Liver (tissue), 9 donors: ENCODE results near the gene ERFL. TPM values are rescaled to one million over a fixed set of nuclear protein-coding genes. Genes with fewer than 3 reads are reported as not detected.

Experiments
- DNase-seq: peaks from one replicate; pipeline ENCODE4 v3.0.0-alpha.2; 2017; ENCODE audit warnings: low spot score
- H3K27ac ChIP-seq, 2 donors: one replicate each; pipeline ENCODE4 v1.7.0; 2013; ENCODE audit warnings: inconsistent platforms in 2 of 2, low read length in 2 of 2, control low read depth in 1 of 2, low read depth in 1 of 2, mild to moderate bottlenecking in 1 of 2
- H3K27me3 ChIP-seq, 4 donors: one replicate each; pipeline versions ENCODE4 v1.6.1 to v1.7.0; 2013; ENCODE audit warnings: low read length in 3 of 4, inconsistent platforms in 1 of 4, mild to moderate bottlenecking in 1 of 4, moderate library complexity in 1 of 4; ENCODE audit not compliant: control insufficient read depth in 4 of 4, insufficient read depth in 4 of 4
- H3K36me3 ChIP-seq, 4 donors: one replicate each; pipeline versions ENCODE4 v1.6.1 to v1.7.0; 2013; ENCODE audit warnings: low read length in 3 of 4, mild to moderate bottlenecking in 3 of 4, low read depth in 1 of 4, moderate library complexity in 1 of 4; ENCODE audit not compliant: control insufficient read depth in 4 of 4, insufficient read depth in 3 of 4
- H3K4me1 ChIP-seq, 4 donors: one replicate each; pipeline versions ENCODE4 v1.6.1 to v1.7.0; 2013; ENCODE audit warnings: low read length in 3 of 4, mild to moderate bottlenecking in 3 of 4, moderate library complexity in 1 of 4; ENCODE audit not compliant: control insufficient read depth in 4 of 4, insufficient read depth in 4 of 4
- H3K4me3 ChIP-seq, 3 donors: one replicate each; pipeline versions ENCODE4 v1.6.1 to v1.7.0; 2013; ENCODE audit warnings: low read length in 3 of 3, control low read depth in 1 of 3, low read depth in 1 of 3, mild to moderate bottlenecking in 1 of 3
- H3K9ac ChIP-seq, 2 donors: one replicate each; pipeline ENCODE4 v1.7.0; 2013; ENCODE audit warnings: low read length in 2 of 2, mild to moderate bottlenecking in 2 of 2, moderate library complexity in 2 of 2, control low read depth in 1 of 2, low read depth in 1 of 2
- H3K9me3 ChIP-seq, 4 donors: one replicate each; pipeline versions ENCODE4 v1.6.1 to v1.7.0; 2013; ENCODE audit warnings: low read length in 3 of 4; ENCODE audit not compliant: control insufficient read depth in 4 of 4
- ATF3 ChIP-seq: IDR thresholded peaks from 2 replicates; pipeline ENCODE4 v1.6.1; 2016; ENCODE audit warnings: antibody characterized with exemption
- EGR1 ChIP-seq, 2 donors: IDR thresholded peaks; 2 replicates each; pipeline ENCODE4 v1.6.1; 2016 to 2018; ENCODE audit warnings: antibody characterized with exemption in 2 of 2, low read depth in 2 of 2
- FOXA1 ChIP-seq: IDR thresholded peaks from 2 replicates; pipeline ENCODE4 v1.6.1; 2016; ENCODE audit warnings: antibody characterized with exemption
- FOXA2 ChIP-seq: IDR thresholded peaks from 2 replicates; pipeline ENCODE4 v1.6.1; 2016; ENCODE audit warnings: antibody characterized with exemption
- GABPA ChIP-seq, 2 donors: IDR thresholded peaks in 1 of 2; conservative IDR thresholded peaks in 1 of 2; 2 replicates each; pipeline ENCODE4 v1.6.1; 2016; ENCODE audit warnings: antibody characterized with exemption in 2 of 2, mild to moderate bottlenecking in 1 of 2, moderate library complexity in 1 of 2
- HNF4A ChIP-seq, 2 donors: conservative IDR thresholded peaks; 2 replicates each; pipeline ENCODE4 v1.6.1; 2016; ENCODE audit warnings: antibody characterized with exemption in 2 of 2, mild to moderate bottlenecking in 2 of 2
- HNF4G ChIP-seq: IDR thresholded peaks from 2 replicates; pipeline ENCODE4 v1.6.1; 2016; ENCODE audit warnings: antibody characterized with exemption
- JUND ChIP-seq, 2 donors: IDR thresholded peaks; 2 replicates each; pipeline ENCODE4 v1.6.1; 2016; ENCODE audit warnings: antibody characterized with exemption in 2 of 2
- MAX ChIP-seq: IDR thresholded peaks from 2 replicates; pipeline ENCODE4 v1.6.1; 2016; ENCODE audit warnings: antibody characterized with exemption
- NR2F2 ChIP-seq: IDR thresholded peaks from 2 replicates; pipeline ENCODE4 v1.6.1; 2016; ENCODE audit warnings: antibody characterized with exemption
- RAD21 ChIP-seq, 2 donors: IDR thresholded peaks; 2 replicates each; pipeline ENCODE4 v1.6.1; 2016; ENCODE audit warnings: antibody characterized with exemption in 2 of 2, mild to moderate bottlenecking in 2 of 2
- RXRA ChIP-seq, 2 donors: IDR thresholded peaks; 2 replicates each; pipeline ENCODE4 v1.6.1; 2017 to 2018; ENCODE audit warnings: antibody characterized with exemption in 2 of 2, mild to moderate bottlenecking in 1 of 2
- SP1 ChIP-seq: IDR thresholded peaks from 2 replicates; pipeline ENCODE4 v1.6.1; 2018; ENCODE audit warnings: antibody characterized with exemption, mild to moderate bottlenecking
- TAF1 ChIP-seq: conservative IDR thresholded peaks from 2 replicates; pipeline ENCODE4 v1.6.1; 2016; ENCODE audit warnings: antibody characterized with exemption, mild to moderate bottlenecking
- YY1 ChIP-seq: IDR thresholded peaks from 2 replicates; pipeline ENCODE4 v1.6.1; 2016; ENCODE audit warnings: antibody characterized with exemption, mild to moderate bottlenecking
- ZBTB33 ChIP-seq: IDR thresholded peaks from 2 replicates; pipeline ENCODE4 v1.6.1; 2016; ENCODE audit warnings: antibody characterized with exemption
- WGBS: extraction: QIAGEN DNeasy Blood & Tissue Kit; methylation state at CpG from one replicate; pipeline ENCODE4 v1.1.7; 2013; 5-methylcytosine and 5-hydroxymethylcytosine counted together
- polyA plus RNA-seq, 2 donors: library from polyadenylated mRNA; stranded (reverse) in 1 of 2; unstranded in 1 of 2; fragments of 200-250 nt in 1 of 2; fragments of >200 nt in 1 of 2; fragmentation: Nextera tagmentation in 1 of 2; extraction: Ambion mirVana in 1 of 2; gene quantifications; one replicate each; pipeline versions ENCODE4 v1.2.1 to v1.2.3, GENCODE V29; 2013 to 2015
- total RNA-seq, 2 donors: library from RNA; depleted of rRNA; stranded (reverse); fragments of >200 nt; gene quantifications; one replicate each; pipeline ENCODE4 v1.2.3, GENCODE V29; 2014
- TF ChIP-seq, protein P1 (sequence below): IDR thresholded peaks from 2 replicates; pipeline ENCODE4 v1.6.1; 2016; ENCODE audit warnings: antibody characterized with exemption, mild to moderate bottlenecking
- TF ChIP-seq, protein P2 (sequence below): fragments of 150-350 bp; IDR thresholded peaks from 2 replicates; pipeline ENCODE4 v1.5.1; 2017; ENCODE audit warnings: improper control_type of control experiment, low read depth, low read length; ENCODE audit not compliant: missing input control
- donor health status: healthy.
- donor health status: healthy.
- donor health status: healthy.
- donor health status: healthy.
- donor health status: healthy.

The ERFL gene
- total and polyA plus RNA-seq, 4 donors = not detected

GRCh38 chr19:41861846-41862245 is 66.4 kb downstream of the ERFL start:
- H3K4me3 ChIP-seq = no peak overlapping the region
- H3K9me3 ChIP-seq = no peaks in the 10 kb centered on the region
- no peak for DNase-seq
- H3K9ac ChIP-seq = no peak overlapping the region
- H3K27ac ChIP-seq = no peak overlapping the region
- no peaks in the 10 kb centered on the region for H3K27me3 ChIP-seq
- TF ChIP-seq SP1 (no peak), ATF3 (no peak), RAD21 (IDR thresholded peaks at IDR 0.05) (no peak)
- H3K4me1 ChIP-seq = peaks cover 4 to 30% (median 25%) of the 10 kb centered on the region in 4 donors
- WGBS = 84% methylated on average over 9 of the region's 9 CpGs
- H3K36me3 ChIP-seq = peaks cover 9 to 40% (median 37%) of the 10 kb centered on the region in 4 donors

DNA sequence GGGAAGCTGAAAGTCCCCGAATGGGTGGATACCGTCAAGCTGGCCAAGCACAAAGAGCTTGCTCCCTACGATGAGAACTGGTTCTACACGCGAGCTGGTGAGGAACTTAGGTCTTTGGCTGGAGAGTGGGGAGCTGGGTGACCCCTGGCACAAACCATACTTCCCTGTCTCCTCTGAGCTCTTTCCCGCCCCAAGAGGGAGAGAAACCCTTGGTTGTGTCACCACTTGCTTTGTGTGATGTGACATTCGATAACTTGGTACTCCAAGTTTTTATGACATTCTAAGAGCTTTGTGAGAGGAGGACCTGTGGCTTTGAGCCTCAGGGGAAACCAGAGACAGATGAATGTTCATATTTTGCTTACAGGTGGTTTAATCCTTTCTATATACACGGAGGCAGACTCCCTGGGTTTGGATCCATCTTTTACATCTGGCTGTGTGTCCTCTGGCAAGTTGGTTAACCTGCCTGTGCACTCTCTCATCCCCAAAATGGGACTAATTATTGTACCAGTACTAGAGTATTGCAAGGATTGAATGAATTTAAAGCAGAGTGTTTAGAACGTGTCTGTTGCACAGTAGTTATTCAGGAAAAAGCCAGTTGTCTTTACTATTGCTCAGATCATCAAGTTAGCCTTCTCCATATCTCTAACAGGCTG is 67.0 kb downstream of the ERFL start:
- Histone ChIP-seq H3K9me3 (no peaks in the 10 kb centered on the region), H3K9ac (peak overlapping the region; percentile 46 to 69), H3K27ac (peak overlapping the region in 1 of 2 donors; percentile 99), H3K27me3 (no peaks in the 10 kb centered on the region), H3K4me1 (peaks cover 4 to 30% (median 25%) of the 10 kb centered on the region in 4 donors), H3K36me3 (peaks cover 9 to 39% (median 35%) of the 10 kb centered on the region in 4 donors), H3K4me3 (peak overlapping the region; percentile 70 to 92 (median 86))
- TF ChIP-seq HNF4G (no peak), RXRA (IDR thresholded peaks at IDR 0.05) (no peak), ATF3 (no peak), ZBTB33 (no peak), SP1 (no peak), FOXA2 (no peak), JUND (IDR thresholded peaks at IDR 0.05) (no peak), RAD21 (IDR thresholded peaks at IDR 0.05) (no peak), EGR1 (IDR thresholded peaks at IDR 0.05; ENCODE audit: low read depth in 2 of 2) (no peak), TAF1 (no peak), HNF4A (conservative IDR thresholded peaks at IDR 0.05) (no peak), FOXA1 (no peak), YY1 (no peak), MAX (no peak), NR2F2 (no peak), GABPA (IDR thresholded peaks at IDR 0.05 in 1 of 2, conservative IDR thresholded peaks at IDR 0.05 in 1 of 2) (no peak)
- TF ChIP-seq, protein P1, sequence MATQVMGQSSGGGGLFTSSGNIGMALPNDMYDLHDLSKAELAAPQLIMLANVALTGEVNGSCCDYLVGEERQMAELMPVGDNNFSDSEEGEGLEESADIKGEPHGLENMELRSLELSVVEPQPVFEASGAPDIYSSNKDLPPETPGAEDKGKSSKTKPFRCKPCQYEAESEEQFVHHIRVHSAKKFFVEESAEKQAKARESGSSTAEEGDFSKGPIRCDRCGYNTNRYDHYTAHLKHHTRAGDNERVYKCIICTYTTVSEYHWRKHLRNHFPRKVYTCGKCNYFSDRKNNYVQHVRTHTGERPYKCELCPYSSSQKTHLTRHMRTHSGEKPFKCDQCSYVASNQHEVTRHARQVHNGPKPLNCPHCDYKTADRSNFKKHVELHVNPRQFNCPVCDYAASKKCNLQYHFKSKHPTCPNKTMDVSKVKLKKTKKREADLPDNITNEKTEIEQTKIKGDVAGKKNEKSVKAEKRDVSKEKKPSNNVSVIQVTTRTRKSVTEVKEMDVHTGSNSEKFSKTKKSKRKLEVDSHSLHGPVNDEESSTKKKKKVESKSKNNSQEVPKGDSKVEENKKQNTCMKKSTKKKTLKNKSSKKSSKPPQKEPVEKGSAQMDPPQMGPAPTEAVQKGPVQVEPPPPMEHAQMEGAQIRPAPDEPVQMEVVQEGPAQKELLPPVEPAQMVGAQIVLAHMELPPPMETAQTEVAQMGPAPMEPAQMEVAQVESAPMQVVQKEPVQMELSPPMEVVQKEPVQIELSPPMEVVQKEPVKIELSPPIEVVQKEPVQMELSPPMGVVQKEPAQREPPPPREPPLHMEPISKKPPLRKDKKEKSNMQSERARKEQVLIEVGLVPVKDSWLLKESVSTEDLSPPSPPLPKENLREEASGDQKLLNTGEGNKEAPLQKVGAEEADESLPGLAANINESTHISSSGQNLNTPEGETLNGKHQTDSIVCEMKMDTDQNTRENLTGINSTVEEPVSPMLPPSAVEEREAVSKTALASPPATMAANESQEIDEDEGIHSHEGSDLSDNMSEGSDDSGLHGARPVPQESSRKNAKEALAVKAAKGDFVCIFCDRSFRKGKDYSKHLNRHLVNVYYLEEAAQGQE = no peak
- TF ChIP-seq, protein P2, sequence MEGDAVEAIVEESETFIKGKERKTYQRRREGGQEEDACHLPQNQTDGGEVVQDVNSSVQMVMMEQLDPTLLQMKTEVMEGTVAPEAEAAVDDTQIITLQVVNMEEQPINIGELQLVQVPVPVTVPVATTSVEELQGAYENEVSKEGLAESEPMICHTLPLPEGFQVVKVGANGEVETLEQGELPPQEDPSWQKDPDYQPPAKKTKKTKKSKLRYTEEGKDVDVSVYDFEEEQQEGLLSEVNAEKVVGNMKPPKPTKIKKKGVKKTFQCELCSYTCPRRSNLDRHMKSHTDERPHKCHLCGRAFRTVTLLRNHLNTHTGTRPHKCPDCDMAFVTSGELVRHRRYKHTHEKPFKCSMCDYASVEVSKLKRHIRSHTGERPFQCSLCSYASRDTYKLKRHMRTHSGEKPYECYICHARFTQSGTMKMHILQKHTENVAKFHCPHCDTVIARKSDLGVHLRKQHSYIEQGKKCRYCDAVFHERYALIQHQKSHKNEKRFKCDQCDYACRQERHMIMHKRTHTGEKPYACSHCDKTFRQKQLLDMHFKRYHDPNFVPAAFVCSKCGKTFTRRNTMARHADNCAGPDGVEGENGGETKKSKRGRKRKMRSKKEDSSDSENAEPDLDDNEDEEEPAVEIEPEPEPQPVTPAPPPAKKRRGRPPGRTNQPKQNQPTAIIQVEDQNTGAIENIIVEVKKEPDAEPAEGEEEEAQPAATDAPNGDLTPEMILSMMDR = no peak
- no peak for DNase-seq
- WGBS = 50% methylated on average over 9 of the region's 9 CpGs
